HG02885 (cell line): ENCODE results near the gene SLC22A23.
A peak's percentile ranks its signal among the peaks of the same experiment; 100 is the strongest.

Experiments
- ATAC-seq: cut with Tn5 transposase; IDR thresholded peaks from one replicate; pipeline ENCODE4 v1.9.1; 2021; ENCODE audit warnings: mild to moderate bottlenecking; ENCODE audit not compliant: unreplicated experiment, poor library complexity

SLC22A23 gene

DNA sequence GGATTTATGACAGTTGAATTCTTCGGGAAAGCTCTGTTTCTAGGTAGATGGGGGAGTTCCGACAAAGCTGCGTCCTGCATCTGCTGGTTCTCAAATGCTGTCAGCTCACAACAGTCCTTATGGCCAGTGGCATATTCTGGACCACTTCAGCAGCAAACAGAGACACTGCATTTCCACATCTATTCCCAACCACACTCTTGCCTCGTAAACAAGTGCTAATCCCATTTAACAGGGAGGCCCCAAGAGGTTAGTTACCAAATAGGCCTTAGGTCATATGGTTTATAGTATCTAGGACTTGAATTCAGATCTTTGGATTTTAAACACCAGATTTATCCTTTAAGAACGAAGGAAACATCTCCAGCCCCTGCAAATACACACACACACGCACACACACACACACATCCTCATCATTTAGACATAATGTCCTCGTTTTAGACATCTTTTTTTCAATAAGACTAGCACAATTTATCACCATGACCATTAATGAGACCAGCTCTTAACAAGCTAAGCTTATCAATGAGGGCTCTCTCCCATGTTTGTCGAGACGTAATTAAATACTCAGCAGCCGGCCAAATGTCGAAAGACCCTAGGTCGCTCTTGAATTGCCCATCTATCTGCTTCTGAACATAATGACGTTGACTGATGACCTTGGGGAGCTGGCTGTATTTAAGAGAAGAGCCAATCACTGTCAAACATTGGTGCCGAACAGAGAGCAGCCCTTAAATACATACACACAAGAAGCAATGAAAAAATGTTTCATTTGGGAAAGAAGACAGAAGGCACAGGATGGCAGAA, 113.6 kb downstream of the SLC22A23 start:
- ATAC-seq, result no peak

DNA sequence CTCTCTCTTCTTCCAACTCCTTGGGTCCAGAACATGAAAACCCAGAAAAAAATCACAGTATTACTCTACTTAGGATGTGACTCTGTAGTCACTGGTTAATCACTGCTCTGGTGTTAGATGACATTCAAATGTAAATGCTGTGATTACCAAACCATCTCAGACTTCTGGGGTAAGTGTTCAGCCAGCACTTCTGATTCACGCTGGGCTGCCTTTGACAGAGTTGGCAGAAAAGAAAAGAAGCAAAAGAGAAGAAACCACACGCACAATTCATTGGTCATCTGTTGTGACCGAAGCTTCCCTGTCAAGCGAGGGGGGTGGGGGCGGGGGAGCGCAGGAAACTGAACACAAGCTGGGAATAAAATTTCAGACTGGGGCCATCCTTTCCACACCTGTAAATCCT, 115.4 kb downstream of the SLC22A23 start:
- ATAC-seq, result no peak

DNA sequence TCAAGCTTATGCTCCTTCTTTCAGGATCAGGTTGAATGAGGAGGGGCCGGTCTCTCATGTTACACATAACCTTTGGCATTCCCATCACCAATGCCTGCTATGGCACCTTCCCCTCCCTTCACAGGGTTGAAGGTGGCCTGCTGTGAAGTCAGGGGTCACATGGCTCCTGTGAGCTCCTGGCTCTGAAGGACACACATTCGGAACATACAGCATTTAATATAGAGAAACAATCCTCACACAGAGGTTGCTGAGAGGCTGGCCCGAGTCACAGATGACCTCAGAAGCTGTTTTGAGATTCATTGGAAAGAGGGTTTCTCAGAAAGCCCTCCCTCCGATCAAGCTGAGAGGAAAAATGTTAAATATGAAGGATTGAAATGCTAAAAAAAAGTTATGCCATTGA, 116.0 kb downstream of the SLC22A23 start:
- no peak for ATAC-seq

DNA sequence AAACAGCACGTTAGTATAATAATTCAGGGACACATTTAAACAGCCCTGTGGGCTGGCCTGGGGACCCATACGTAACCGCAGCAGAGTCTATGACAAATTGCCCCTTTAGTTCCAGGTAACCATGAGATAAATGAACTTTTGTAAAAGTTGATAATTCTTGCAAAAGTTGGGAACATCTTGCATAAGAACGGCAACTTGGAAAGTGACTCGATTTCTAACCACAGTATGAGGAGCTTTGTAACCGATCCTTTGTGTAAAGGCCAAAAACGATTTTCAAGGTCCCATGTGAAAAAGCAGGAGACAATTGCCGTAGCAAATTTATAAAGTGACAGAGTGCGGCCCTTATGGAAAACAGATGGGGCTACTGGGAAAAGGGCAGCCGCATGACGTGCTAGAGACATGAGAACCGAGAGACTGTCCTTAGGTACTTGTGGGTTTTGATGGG, 116.5 kb downstream of the SLC22A23 start:
- no peak for ATAC-seq

DNA sequence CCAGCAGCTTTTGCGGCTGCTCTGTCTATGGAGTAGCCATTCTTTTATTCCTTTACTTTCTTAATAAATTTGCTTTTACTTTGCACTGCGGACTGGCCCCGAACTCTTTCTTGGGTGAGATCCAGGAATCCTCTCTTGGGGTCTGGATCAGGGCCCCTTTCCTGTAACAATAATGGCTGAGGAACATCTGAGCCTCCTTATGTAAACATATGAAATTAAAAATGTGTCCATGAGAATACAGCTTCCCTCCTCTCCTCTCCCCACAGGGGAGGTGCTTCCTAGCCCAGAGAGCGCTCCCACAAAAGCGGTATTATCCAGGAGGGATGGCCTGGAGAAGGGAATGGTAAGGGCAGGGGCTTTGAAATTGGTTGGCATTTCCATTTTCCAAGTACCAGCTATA, 117.0 kb downstream of the SLC22A23 start:
- no peak for ATAC-seq

DNA sequence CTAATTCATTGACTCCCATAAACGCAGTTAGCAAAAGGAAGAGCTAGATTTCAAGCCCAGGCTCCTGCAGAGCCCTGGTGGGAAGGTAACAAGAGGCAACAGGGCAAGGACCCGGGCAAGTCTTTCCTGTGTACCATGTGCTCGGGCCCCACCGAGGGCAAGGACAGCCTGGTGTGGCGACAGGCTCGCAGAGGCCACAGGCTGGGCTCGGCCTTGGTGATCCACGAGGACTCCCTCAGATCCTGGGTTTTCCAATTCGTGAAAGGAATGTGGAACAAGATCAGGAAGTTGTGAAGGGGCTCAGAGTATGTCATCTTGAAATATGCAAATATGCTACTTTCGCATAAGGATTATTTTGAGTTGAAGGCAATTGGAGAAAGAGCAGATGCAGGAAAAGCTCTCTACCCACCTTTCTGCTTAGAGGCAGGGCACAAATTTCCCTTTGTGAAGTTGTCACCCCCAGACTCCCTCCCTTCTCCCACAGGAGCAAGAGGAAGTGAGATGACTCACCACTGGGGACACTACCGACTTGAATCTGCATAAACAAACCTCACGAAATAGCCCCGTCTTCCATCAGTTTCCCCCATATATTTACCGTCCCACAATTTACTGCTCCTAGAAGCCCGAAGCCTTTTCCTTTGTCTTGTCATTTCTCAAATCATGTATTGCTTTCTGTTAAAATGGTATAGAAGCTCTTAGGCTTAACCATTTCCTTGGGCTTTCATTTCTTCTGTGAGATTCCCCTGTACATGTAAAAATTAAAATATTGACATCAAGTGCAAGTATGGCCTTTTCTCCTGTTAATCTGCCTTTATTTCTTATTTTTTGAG, 119.1 kb downstream of the SLC22A23 start:
- no peak for ATAC-seq

DNA sequence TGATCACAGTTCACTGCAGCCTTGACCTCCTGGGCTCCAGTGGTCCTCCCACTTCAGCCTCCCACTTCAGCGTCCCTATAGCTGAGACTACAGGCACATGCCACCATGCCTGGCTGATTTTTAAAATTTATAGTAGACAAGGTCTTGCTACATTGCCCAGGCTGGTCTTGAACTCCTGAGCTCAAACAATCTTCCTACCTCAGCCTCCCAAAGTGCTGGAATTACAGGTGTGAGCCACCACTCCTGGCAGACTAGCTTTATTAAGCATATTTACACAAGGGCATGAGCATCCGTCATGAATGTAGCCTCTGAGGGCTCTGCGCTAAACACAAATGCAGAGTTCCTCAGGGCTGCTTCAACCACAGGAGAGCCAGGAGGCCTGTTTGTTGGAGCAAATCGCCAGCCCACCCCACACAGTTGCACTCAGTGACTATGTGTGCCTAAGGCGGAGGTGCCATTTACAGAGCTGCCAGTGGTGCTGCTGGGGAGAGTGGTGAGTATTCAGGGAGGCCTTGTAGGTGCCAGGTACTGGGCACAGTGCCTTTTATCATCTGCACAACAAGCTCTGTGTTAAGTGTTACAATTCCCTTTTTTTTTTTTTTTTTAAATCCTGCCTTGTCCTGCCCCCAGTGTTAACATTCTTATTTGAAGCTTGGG, 119.9 kb downstream of the SLC22A23 start:
- ATAC-seq, result no peak

DNA sequence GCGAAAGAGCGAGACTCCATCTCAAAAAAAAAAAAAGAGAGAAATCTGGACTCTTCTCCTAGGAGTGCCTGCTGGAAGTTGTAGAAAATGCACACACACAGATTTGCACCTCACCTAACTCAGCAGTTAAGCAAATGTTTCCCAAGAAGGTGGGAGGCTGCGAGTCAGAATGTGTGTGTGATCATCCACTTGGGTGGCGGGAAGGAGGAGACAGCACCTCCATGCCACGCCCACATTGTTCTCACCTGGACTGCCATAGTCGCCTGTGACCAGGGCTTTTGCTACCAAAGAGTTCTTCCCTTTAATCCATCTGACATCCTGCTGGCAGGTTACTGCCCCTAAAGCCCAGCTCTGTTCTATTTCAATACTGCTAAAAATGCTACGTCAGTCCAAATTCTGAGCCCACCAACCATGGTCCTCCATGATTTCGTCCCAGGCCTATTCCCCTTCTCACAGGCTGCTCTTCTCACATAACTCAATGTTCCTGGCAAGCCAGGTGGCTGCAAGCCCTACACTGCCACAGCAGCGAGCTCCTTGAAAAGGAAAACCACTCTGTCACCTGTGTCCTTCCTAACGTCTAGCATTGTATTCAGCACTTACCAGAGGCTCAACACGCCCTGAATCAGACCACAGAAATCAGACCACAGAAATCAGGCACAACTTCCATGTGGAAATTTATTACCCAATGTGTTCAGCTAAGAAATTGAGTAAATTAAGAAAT, 120.6 kb downstream of the SLC22A23 start:
- no peak for ATAC-seq

DNA sequence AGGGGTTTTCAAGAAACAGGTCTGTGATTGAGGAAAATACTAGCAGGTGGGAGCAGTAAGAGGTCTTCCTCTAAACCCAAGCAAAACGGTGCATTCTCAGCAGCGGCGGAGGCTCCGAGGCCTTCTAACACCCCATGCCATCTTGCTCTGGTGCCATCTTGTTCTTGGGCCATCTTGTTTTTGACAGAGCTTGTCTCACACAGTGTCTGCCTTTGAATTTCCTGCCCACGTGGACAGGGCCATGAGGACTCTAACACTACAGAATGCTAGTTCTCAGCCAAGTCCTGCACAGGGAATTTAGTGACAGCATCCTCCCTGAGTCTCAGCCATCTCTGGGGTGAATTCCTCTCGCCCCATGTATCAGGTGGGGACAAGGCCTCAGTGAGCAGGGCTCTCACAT, 121.7 kb downstream of the SLC22A23 start:
- no peak for ATAC-seq

DNA sequence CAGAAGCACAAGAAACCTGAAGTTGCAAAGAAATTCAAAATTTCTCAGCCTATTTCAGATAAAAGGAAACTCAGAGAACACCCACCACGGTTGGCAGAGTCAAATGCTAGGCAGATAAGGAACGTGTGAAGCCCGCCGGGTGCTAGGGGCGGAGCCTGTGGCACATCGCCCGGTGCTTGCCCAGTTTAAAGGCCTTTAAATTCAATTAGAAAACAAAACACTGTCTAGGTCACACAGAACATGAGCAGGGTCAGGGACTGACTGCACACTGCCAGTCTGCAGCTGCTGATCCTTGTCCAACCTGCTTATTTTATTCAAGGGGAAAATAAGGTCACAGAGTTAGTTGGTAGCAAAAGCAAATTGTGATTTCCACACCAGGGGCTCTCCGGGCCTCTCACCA, 122.3 kb downstream of the SLC22A23 start:
- no peak for ATAC-seq

DNA sequence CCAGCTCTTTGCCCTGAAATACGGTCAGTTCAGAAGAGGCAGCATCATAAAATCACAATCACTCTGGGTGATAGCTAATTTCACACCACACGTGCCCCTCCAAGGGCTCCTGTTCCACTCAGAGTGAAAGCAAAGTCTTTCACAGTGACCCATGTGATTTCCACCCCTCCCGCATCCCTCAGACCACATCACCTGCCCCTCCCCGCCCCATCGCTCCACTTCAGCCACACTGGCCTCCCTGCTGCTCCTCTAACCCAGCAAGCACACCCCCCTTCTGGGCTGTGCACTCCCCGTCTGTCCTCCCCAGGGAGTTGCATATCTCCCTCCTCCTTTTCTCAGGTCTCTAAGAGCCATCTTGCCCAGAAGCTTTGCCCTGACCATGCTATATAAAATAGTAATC, 123.6 kb downstream of the SLC22A23 start:
- peak; percentile 83 for ATAC-seq

DNA sequence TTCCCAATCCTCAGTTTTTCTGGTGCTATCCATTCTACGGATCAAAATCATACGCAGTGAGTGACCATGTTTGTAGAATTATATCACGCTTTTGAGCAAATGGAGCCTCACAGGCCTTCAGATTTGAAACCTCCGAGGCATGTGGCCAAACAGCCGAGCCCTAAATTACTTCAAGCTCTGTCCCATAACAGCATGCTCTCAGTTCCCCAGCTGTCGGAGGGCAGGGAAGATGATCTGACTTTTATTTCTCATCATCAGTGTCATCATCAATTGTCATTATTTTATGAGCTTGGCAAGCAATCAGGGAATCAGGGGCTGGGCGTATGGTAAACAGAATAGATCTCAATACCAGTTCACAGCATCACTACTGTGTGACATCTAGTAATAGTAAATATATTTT, 124.9 kb downstream of the SLC22A23 start:
- no peak for ATAC-seq

DNA sequence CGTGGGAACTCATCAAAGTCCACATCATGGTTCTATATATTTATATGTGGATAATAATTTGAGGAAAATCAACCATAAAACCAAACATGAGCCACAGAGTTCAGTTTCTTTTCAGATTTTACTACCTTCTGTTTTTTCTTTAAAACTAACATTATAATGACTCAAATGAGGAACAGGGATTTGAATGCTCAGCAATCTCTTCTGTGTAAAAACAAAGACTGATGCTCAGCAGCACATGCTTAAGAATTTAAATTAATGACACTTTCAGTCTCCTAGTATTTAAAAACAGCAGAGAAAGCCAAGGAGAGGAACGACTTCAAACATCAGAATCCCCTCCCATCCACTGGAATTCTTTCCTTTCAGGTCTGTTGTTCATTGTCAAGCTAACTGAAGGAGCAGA, 125.4 kb downstream of the SLC22A23 start:
- no peak for ATAC-seq

DNA sequence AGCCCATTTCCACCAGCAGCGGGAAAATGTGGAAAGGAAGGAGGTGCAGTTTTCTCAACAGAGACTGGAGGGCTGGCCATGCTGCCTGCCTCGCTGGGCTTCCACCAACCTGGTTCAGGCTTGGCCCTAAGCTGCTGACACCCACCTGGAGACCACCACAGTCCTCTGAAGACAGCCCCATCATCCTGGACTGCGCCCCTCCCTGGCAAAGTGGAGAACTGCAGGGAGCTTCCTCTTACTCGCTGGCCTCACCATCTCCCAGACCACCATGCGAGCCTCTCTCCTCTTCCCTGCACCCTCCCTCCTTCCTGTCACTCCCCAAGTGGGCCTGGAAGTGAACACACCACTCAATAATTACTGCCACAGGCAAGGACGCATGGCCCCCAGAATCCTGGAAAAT, 126.7 kb downstream of the SLC22A23 start:
- no peak for ATAC-seq

DNA sequence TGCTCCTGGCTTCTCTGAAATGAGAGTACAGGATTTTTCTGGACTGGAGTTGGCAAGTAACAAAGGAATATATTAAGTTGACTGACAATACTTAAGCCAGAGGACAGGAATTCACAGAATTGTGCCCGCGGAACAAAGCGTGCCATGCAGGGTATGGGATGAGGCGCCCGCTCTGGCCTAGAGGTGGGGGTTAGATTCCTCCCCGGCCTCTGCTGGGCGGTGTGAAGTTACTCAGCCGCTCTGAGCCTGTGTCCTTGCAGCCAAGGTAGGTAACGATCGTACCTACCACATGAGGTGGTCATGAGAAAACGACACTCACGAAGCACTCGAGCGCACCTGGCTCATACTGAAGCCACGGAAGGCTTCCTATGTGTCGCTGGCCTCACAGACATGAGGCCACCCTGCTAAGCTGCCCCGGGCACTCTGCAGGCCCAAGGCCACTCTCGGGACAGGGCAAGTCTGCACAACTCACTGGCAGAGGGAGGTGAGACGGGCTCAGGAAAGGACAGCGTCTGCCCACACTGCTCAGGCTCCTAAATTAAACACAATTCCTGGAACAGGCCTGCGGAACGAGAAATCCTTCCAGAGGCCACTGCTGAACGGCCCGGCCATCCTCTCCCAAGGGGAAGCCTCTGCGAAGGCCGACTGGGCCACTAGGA, 127.3 kb downstream of the SLC22A23 start:
- no peak for ATAC-seq

DNA sequence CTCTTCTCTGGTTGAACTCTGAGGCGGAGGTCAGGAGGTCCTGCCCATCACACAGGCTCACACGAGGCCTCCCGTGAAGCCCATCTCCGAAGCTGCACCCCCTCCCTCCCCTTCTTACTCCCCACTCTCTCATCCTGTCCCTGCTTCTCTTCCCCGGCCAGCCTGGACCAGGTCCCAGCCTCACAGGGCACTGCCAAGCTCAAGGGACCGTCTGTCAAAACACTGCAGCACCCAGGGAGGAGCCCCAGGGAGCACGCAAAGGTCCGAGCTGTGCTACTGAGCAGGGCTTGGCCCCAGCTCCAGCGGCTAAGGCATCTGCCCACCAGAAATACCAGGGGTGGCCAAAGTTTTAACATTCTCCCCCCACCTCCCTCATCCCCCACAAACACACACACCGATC, 128.1 kb downstream of the SLC22A23 start:
- no peak for ATAC-seq

DNA sequence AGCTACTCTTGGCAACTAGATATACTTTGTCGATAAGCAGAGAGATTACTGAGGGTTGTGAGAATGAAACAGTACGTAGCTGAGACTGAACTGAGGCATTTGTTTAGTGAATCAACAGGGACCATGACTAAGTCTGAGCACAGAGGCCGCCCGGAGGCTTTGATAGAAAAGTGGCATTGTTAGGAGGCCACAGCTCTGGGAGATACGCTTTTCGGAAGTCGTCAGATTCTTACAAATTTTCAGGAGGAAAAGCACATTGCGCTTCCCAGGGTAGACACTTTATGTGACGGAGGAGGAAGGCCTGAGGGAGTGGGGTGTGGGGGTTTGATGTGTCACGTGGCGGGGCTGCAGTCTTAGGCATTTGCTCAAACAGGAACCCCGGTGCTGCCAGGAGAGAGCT, 128.7 kb downstream of the SLC22A23 start:
- ATAC-seq, result no peak

DNA sequence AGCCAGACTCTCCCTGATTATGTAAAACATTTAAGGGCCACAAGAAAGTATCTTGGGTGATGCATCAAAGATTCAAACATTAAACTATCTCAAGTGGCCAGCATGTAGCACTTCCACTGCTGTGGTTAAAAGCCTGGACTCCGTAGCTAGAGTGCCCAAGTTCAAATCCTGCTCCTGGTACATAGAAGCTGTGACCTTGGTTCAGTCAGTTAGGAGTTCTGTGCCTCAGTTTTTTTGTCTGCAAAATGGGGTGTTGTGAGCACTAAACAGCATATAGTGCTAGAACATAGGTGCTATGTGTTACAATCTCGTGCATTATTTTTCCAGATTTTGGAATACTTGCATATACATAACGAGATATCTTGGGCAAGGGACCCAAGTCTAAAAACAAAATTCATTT, 129.4 kb downstream of the SLC22A23 start:
- no peak for ATAC-seq

DNA sequence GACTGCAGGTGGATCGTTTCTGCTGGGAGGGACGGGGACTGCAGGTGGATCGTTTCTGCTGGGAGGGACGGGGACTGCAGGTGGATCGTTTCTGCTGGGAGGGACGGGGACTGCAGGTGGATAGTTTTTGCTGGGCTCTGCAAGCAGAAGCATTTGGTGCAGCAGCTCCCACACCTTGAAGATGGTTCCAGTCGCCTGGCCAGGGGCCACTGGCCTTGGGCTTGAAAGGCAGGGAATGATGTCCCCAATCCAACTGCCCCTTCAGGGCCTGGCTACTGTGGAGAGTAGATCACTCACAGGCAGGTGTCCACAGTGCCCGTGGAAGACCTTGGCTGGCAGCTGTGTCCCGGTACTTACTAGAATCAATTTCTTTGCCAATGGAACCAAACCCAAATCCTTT, 129.9 kb downstream of the SLC22A23 start:
- ATAC-seq, result no peak
